ENCODE results near the gene KCNB1.

GRCh38 chr20:49468412-49468811 is 14.1 kb downstream of the KCNB1 start:
- TF ChIP-seq CTCF (IDR thresholded peaks at IDR 0.05; ENCODE audit: insufficient read depth, low read length) (no peak), POLR2AphosphoS5 (IDR thresholded peaks at IDR 0.05; ENCODE audit: low read depth) (no peak), SPI1 (IDR thresholded peaks at IDR 0.05; ENCODE audit: borderline replicate concordance, low read depth) (no peak), REST (IDR thresholded peaks at IDR 0.05; ENCODE audit: insufficient replicate concordance, low read depth) (no peak)

Data from HL-60 (cell line).